Ovary (tissue), 9 donors: ENCODE measurements around the gene UST. TPM values are rescaled to one million over a fixed set of nuclear protein-coding genes. Genes with fewer than 3 reads are reported as not detected.

Source experiments
- DNase-seq, 5 donors: peaks; one replicate each; pipeline ENCODE4 v3.0.0-alpha.2; 2019 to 2020
- H3K27ac ChIP-seq, 2 donors: fragments of 200-600 bp; one replicate each; pipeline versions ENCODE4 v1.5.1 to v1.8.0; 2019 to 2022
- H3K27me3 ChIP-seq: fragments of 200-600 bp; one replicate; pipeline ENCODE4 v1.8.0; 2022
- H3K36me3 ChIP-seq: fragments of 200-600 bp; sonication (generic); one replicate; pipeline ENCODE4 v1.5.1; 2019
- H3K4me1 ChIP-seq: one replicate; pipeline ENCODE4 v1.8.1; 2013; ENCODE audit warnings: mild to moderate bottlenecking, moderate library complexity; ENCODE audit not compliant: insufficient read depth
- H3K4me3 ChIP-seq: fragments of 200-600 bp; sonication (generic); one replicate; pipeline ENCODE4 v1.5.1; 2017
- H3K9me3 ChIP-seq, 2 donors: fragments of 200-600 bp in 1 of 2; sonication (generic) in 1 of 2; one replicate each; pipeline versions ENCODE4 v1.5.1 to v1.8.1; 2013 to 2019; ENCODE audit warnings: mild to moderate bottlenecking in 1 of 2, moderate library complexity in 1 of 2
- CTCF ChIP-seq, 3 donors: fragments of 450-650 bp in 2 of 3; fragments of 200-600 bp in 1 of 3; IDR thresholded peaks; one replicate each; pipeline versions ENCODE4 v1.5.1 to v1.8.0; 2016 to 2022; ENCODE audit warnings: antibody characterized with exemption in 3 of 3, mild to moderate bottlenecking in 1 of 3
- EP300 ChIP-seq: sonication (generic); formaldehyde crosslinking; IDR thresholded peaks from one replicate; pipeline ENCODE4 v1.6.1; 2017; ENCODE audit warnings: antibody characterized with exemption
- POLR2A ChIP-seq: fragments of 450-650 bp; IDR thresholded peaks from one replicate; pipeline ENCODE4 v1.6.1; 2017; ENCODE audit warnings: antibody characterized with exemption, mild to moderate bottlenecking, moderate library complexity
- WGBS, 3 donors: extraction: QIAGEN DNeasy Blood & Tissue Kit in 1 of 3; methylation state at CpG; one replicate each; pipeline versions ENCODE4 v1.1.5 to v1.1.7; 2013 to 2017; 5-methylcytosine and 5-hydroxymethylcytosine counted together
- intact Hi-C, 4 donors: fragments of 100-400 bp; cut with DNase I; formaldehyde crosslinking; loops; one replicate each; pipeline versions ENCODE4 v1.11.0 to v1.15.1; 2022 to 2023
- polyA plus RNA-seq, 2 donors: library from polyadenylated mRNA; stranded (reverse); fragments of 200-250 nt in 1 of 2; fragments of 350-450 nt in 1 of 2; fragmentation: Illumina TruSeq in 1 of 2; extraction: RNeasy Lipid Tissue Mini Kit (QIAGEN cat#74804) in 1 of 2; gene quantifications; one replicate each; pipeline ENCODE4 v1.2.3, GENCODE V29; 2013 to 2014
- total RNA-seq, 7 donors: library from RNA; depleted of rRNA in 2 of 7; stranded (reverse); fragments of >200 nt in 2 of 7; fragmentation: NEBNext Ultra II Directional in 3 of 7; extraction: Animal tissue kit (Norgen Biotek cat#: 25700) in 3 of 7; gene quantifications; one replicate each; pipeline versions ENCODE4 v1.1.0 to v1.2.4, GENCODE V29; 2016 to 2023
- donor health status: DM: no; HTN: no; CAD: no; lungs with moderate emphysema.
- donor health status: DM: no; HTN: no; CAD: no.
- donor health status: Bipolar disorder and iron deficiency.
- donor health status: DM: yes; HTN: yes; CAD: no.
- donor health status: DM: no; HTN: no; CAD: no.
- donor health status: DM: yes; HTN: yes; CAD: no.

The UST gene
- total and polyA plus RNA-seq, 9 donors = 11.8 to 20.1 (median 16.5) TPM

DNA sequence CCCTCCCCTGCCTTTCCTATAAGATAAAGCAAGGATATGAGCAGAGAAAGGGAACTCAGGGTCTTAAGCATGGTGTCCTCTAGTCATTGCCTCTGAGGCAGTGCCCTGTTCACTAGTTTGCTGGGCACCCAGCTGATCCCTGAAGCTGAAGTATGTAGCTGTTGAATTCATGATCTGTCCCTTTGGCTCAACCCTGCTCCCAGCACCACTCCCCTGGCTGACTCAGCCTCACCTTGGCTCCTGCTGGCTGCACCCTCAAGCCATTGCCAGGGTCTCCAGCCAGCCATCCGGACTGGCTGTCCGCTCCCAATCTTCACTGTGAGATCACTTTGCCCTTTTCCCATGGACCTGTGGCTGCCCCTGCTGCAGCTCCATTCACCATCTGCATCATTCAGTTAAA lies 25.9 kb upstream of the UST start:
- Histone ChIP-seq H3K36me3 (no peaks in the 10 kb centered on the region), H3K4me1 (no peaks in the 10 kb centered on the region), H3K4me3 (no peak overlapping the region), H3K27ac (no peak overlapping the region), H3K9me3 (no peaks in the 10 kb centered on the region), H3K27me3 (no peaks in the 10 kb centered on the region)
- 68 to 83% (median 81%) methylated on average over 2 of the region's 2 CpGs for whole genome bisulfite sequencing, 3 donors
- TF ChIP-seq EP300 (no peak), POLR2A (no peak), CTCF (IDR thresholded peaks at IDR 0.05) (no peak)
- no peak for DNase-seq
- intact Hi-C loops = no loop called here

DNA sequence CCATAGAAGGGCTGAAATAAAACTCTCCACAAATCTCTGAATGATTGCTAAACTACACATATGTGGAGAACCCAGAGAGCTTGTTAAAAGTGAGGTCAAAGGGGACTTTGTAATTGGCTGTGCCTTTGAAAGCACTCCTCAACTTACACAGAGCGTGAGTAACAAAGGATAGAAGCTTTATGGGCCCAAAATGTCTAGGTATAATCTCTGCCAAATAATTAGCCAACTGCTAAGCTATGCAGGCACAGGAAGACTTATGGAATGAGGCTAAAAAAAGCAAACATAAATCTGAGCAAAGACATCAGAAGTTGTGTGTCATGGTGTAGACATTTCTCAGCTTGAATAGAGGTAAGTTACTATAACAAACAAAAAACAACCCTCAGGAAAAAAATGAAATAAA lies 23.3 kb upstream of the UST start:
- Histone ChIP-seq H3K36me3 (no peaks in the 10 kb centered on the region), H3K27me3 (no peaks in the 10 kb centered on the region), H3K9me3 (no peaks in the 10 kb centered on the region), H3K27ac (no peak overlapping the region), H3K4me1 (no peaks in the 10 kb centered on the region), H3K4me3 (no peak overlapping the region)
- DNase-seq = no peak
- TF ChIP-seq CTCF (IDR thresholded peaks at IDR 0.05) = no peak
- TF ChIP-seq POLR2A = no peak
- no peak for TF ChIP-seq EP300
- WGBS, 3 donors = 75 to 77% (median 75%) methylated on average over 1 of the region's 1 CpG
- intact Hi-C loops = no loop called here

GRCh38 chr6:148724428-148724827 lies 22.4 kb upstream of the UST start:
- no peak for TF ChIP-seq EP300
- TF ChIP-seq POLR2A = no peak
- TF ChIP-seq CTCF (IDR thresholded peaks at IDR 0.05) = no peak
- Histone ChIP-seq H3K4me3 (no peak overlapping the region), H3K9me3 (no peaks in the 10 kb centered on the region), H3K36me3 (no peaks in the 10 kb centered on the region), H3K4me1 (no peaks in the 10 kb centered on the region), H3K27ac (no peak overlapping the region), H3K27me3 (no peaks in the 10 kb centered on the region)
- no peak for DNase-seq
- intact Hi-C loops = no loop called here

DNA sequence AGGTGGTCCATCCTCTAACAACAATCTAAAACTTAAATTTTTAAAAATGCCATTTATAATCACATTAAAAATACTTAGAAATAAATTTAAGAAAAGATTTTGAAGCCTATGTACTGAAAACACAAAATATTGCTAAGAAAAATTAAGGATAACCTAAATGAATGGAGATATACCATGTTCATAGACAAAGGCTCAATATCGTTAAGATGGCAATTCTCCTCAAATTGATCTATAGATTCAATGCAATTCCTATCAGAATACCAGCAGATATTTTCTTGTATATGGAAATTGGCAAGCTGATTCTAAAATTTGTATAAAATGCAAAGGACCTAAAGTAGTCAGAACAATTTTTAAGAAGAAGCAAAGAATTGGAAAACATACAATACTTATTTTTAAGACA lies 19.7 kb upstream of the UST start:
- Histone ChIP-seq H3K27ac (no peak overlapping the region), H3K9me3 (no peaks in the 10 kb centered on the region), H3K4me3 (no peak overlapping the region), H3K4me1 (no peaks in the 10 kb centered on the region), H3K27me3 (no peaks in the 10 kb centered on the region), H3K36me3 (no peaks in the 10 kb centered on the region)
- intact Hi-C loops = no loop called here
- TF ChIP-seq CTCF (IDR thresholded peaks at IDR 0.05) = no peak
- TF ChIP-seq EP300 = no peak
- no peak for TF ChIP-seq POLR2A
- WGBS, 3 donors = 96 to 97% (median 97%) methylated on average over 1 of the region's 1 CpG
- DNase-seq = no peak

GRCh38 chr6:148735989-148736388 lies 10.8 kb upstream of the UST start:
- 90 to 97% (median 91%) methylated on average over 2 of the region's 2 CpGs for WGBS, 3 donors

More at GRCh38 chr6:148735989-148736388, 10.8 kb upstream of the UST start:
- Histone ChIP-seq H3K4me3 (no peak overlapping the region), H3K27me3 (no peaks in the 10 kb centered on the region), H3K4me1 (peaks cover 5% of the 10 kb centered on the region), H3K9me3 (no peaks in the 10 kb centered on the region), H3K36me3 (no peaks in the 10 kb centered on the region), H3K27ac (no peak overlapping the region)
- no peak for DNase-seq
- intact Hi-C loops = loop anchor here in 1 of 4 donors (10.0 kb wide), 1 partner anchor 1691 kb away; no protein-coding TSS in a partner anchor
- TF ChIP-seq POLR2A = no peak
- TF ChIP-seq EP300 = no peak
- no peak for TF ChIP-seq CTCF (IDR thresholded peaks at IDR 0.05)
